Hematopoietic multipotent progenitor cell (in vitro differentiated cells): ENCODE measurements around the gene FOXB2. TPM values are rescaled to one million over a fixed set of nuclear protein-coding genes. Genes with fewer than 3 reads are reported as not detected.
"Not testable (repeated sequence)": the region's sequence is repeated elsewhere in the genome, so short reads cannot be mapped to it uniquely, and the experiment has no call there.

Experiments
- DNase-seq, 3 donors: peaks; one replicate each; pipeline ENCODE4 v3.0.0-alpha.2; 2011 to 2015; ENCODE audit warnings: low read depth in 2 of 3, low spot score in 2 of 3
- small RNA-seq: library from RNA; depleted of rRNA; stranded (forward); fragments of <200 nt; gene quantifications from one replicate; pipeline ENCODE3, GENCODE V24; 2012
- total RNA-seq: library from RNA; depleted of rRNA; stranded (reverse); fragments of >200 nt; gene quantifications from one replicate; pipeline ENCODE4 v1.2.3, GENCODE V29; 2012

Gene FOXB2
- total RNA-seq, 1 donor: not detected

- DNase-seq: no peak
These were observed 20.9 kb downstream of the FOXB2 start for GRCh38 chr9:77040340-77040739.

- DNase-seq: not testable (repeated sequence)
These were observed 24.3 kb downstream of the FOXB2 start for GRCh38 chr9:77043743-77044142.

- DNase-seq: not testable (repeated sequence)
These were observed 41.2 kb downstream of the FOXB2 start for GRCh38 chr9:77060681-77061080.

- no peak for DNase-seq
These were observed 44.3 kb downstream of the FOXB2 start for GRCh38 chr9:77063645-77064285.

- no peak for DNase-seq
These were observed 46.9 kb downstream of the FOXB2 start for GRCh38 chr9:77066388-77066787.

Small RNA genes within 50 kb of the gene (small RNA-seq; reads per million reads assigned to genes)
- not detected for gene ATP5MFP3

Other genes starting within 250 kb of the FOXB2 start
- gene PRUNE2, start 113.5 kb upstream of the FOXB2 start, total RNA-seq: 1.3 TPM
- gene VPS13A, start 157.9 kb downstream of the FOXB2 start, total RNA-seq: 16.2 TPM